Activated T-cell treated with anti-CD3 and anti-CD28 coated beads, Interleukin-2, amount 50 U/mL, for 24 hours (primary cell): ENCODE measurements around the gene RABGAP1L.
A peak's percentile ranks its signal among the peaks of the same experiment; 100 is the strongest.
"Not testable (repeated sequence)": the region's sequence is repeated elsewhere in the genome, so short reads cannot be mapped to it uniquely, and the experiment has no call there.

Experiments used
- DNase-seq: peaks from one replicate; pipeline ENCODE4 v3.0.0-alpha.2; 2020
- H3K27ac Mint-ChIP-seq: 2 replicates; pipeline ENCODE4 v1.8.0; 2020; ENCODE audit warnings: mild to moderate bottlenecking, mixed read lengths
- H3K27me3 Mint-ChIP-seq: 2 replicates; pipeline ENCODE4 v1.8.0; 2020; ENCODE audit warnings: mixed read lengths
- H3K36me3 Mint-ChIP-seq: 2 replicates; pipeline ENCODE4 v1.8.0; 2020; ENCODE audit warnings: low read depth, mixed read lengths
- H3K4me1 Mint-ChIP-seq: 2 replicates; pipeline ENCODE4 v1.8.0; 2020; ENCODE audit warnings: low read depth, mixed read lengths
- H3K4me3 Mint-ChIP-seq: 2 replicates; pipeline ENCODE4 v1.8.0; 2020; ENCODE audit warnings: mild to moderate bottlenecking, moderate library complexity, mixed read lengths
- H3K9me3 Mint-ChIP-seq: 2 replicates; pipeline ENCODE4 v1.8.0; 2020; ENCODE audit warnings: mixed read lengths

The RABGAP1L gene

DNA sequence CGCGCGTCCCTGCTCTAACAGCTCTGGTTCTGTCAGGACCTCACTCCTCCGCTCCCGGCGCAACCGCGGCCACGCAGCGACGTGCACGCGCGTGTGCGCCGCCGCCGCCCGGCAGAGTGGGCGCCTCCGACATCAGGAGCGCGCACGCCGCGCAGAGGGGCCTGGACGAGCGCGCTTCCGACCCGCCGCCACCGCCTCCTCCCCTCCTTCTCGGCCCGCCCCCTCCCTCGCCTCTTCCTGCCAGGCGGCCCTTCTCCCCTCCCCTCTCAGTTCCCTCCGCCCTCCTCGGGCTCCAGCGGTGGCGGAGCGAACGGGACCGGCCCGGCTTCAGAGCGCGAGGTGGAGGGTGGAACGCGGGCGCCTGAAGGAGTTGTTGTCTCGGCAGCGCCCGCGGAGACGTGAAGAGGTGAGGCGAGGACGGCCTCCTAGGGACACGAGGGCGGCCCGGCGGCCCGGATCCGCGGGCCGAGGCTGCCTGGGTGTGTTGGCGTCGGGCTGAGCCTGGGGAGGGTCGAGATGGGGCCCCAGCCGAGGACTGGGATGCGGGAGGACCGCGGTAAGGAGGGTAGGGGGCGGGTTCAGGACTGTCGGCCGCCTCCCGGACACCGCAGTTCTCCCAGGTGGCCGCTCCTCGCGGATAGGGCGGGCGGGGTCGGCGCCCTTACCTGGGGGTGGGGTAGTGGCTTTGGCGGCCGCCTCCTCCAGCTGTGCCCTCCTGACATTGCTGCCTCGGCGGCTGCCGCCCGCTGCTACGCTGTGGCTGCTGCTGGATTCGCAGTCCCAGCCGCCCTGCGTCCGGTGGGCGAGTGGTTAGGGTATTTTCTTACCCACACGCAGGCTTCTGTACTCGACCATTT lies at the start of gene RABGAP1L:
RABGAP1L (plus strand) TSS at position 269 of the 857 bp plus-strand sequence.
- H3K27ac Mint-ChIP-seq = peak within 1 kb of the TSS; percentile 88
- peaks cover 10% of the 10 kb centered on the region for H3K36me3 Mint-ChIP-seq
- no peaks in the 10 kb centered on the region for H3K27me3 Mint-ChIP-seq
- peak within 1 kb of the TSS; percentile 97 for H3K4me3 Mint-ChIP-seq
- H3K4me1 Mint-ChIP-seq = peaks cover 75% of the 10 kb centered on the region
- DNase-seq = peak; percentile 93
- no peaks in the 10 kb centered on the region for H3K9me3 Mint-ChIP-seq

- Mint-ChIP-seq H3K9me3 (no peaks in the 10 kb centered on the region), H3K36me3 (no peaks in the 10 kb centered on the region), H3K4me3 (no peak overlapping the region), H3K4me1 (peaks cover 4% of the 10 kb centered on the region), H3K27me3 (no peaks in the 10 kb centered on the region), H3K27ac (no peak overlapping the region)
- DNase-seq = no peak
These were observed 49.3 kb upstream of the RABGAP1L start for GRCh38 chr1:174110053-174110452.

DNA sequence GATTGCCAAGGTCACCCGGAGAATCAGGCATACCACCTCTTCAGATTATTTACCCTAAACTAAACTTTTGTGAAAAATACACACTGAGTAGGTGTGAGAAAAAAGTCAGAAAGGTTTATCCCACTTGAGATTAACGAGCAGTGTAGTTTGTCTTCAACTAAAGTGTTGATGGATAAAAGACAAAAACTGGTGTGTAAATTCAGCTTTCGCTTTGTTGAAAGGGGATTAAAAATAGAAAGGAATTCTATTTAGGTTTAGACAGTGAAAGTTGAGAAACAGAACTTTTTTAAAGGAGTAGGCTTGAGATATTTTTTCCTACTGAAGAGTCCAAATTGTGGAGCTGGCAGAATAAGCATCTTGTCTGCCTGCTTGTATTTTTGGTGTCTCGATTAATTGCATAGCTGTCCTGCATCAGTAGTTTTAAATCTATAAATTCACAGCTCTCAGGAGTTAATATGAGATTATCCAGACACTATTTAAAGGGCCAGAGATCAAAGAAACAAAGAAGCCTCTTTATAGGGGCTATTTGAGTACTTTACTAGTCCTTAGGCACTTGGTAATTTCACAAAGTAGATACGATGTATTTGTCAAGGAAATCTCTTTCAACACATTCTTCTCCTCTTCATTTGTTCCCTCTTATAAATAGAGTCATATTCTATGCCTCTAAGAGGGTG lies 46.7 kb upstream of the RABGAP1L start:
- Mint-ChIP-seq H3K4me3 (no peak overlapping the region), H3K9me3 (no peaks in the 10 kb centered on the region), H3K27me3 (no peaks in the 10 kb centered on the region), H3K4me1 (peaks cover 11% of the 10 kb centered on the region), H3K36me3 (no peaks in the 10 kb centered on the region), H3K27ac (no peak overlapping the region)
- no peak for DNase-seq

DNA sequence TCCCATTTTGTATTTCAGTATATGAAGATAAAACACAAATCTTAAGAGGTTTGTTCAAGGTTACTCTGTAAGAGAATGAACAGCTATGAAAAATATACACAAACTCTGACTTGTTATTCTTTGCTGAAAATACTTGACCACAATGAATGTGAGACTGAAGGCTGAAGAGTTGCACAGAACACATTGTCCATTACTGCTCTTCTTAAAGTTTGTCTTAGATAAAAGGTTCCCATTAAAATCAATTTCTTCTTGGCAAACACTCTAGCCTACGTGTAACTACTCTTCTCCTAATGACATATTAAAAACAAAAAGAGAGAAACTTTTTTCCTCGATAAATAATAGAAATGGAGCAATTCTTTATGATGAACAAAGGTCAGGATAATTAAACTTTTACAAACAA lies 45.2 kb upstream of the RABGAP1L start:
- Mint-ChIP-seq H3K36me3 (no peaks in the 10 kb centered on the region), H3K4me1 (peaks cover 11% of the 10 kb centered on the region), H3K9me3 (no peaks in the 10 kb centered on the region), H3K4me3 (no peak overlapping the region), H3K27me3 (no peaks in the 10 kb centered on the region), H3K27ac (no peak overlapping the region)
- DNase-seq = no peak

DNA sequence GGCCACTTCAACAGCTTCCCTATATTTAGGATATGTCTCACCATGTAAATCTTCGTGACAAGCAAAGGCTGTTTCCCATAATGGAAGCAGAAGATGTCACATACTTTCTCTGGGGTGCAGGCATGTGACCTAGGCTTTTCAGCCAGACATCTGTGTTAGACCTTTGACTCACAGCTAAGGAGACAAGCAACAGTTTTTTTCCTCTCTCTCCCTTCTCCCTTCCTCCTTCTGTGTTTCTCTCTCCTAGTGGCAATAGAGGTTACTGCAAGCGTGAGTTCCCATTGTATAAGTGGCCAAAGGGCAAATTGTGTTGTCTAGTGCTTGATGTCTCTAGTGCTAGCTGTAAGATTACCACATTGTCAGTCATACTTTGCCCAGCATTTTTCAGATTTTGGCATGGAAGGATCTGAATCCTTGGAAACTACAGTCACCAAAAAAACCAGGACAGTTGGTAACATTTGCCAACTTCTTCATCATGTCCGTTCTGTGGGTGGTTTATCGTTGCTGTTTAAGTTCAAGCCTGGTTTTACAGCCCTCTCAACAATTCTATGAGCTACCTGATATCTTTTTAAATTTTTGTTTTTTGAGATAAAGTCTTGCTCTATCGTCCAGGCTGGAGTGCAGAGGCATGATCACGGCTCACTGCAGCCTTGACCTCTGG lies 44.4 kb upstream of the RABGAP1L start:
- Mint-ChIP-seq H3K27ac (no peak overlapping the region), H3K9me3 (no peaks in the 10 kb centered on the region), H3K27me3 (no peaks in the 10 kb centered on the region), H3K4me3 (no peak overlapping the region), H3K36me3 (no peaks in the 10 kb centered on the region), H3K4me1 (peaks cover 11% of the 10 kb centered on the region)
- no peak for DNase-seq

DNA sequence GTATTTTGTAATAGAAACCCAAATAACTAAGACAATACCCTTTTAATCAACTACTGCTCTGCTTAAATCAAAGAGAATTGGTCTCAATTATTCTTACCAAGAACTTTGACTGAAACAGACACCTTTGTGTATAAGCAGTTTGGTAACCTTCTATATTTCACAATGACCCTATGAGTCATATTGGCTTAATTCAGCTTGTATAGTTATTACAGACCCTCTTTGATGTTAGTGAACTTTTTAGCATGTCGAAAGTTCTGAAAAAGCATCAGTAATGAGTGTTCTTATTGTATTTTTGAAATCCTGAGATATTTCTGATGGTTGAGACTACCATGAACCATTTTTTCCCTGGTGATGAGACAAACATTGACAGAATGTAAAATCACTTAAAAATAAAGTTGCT lies 43.3 kb upstream of the RABGAP1L start:
- Mint-ChIP-seq H3K27ac (no peak overlapping the region), H3K4me3 (no peak overlapping the region), H3K4me1 (peaks cover 11% of the 10 kb centered on the region), H3K36me3 (no peaks in the 10 kb centered on the region), H3K27me3 (no peaks in the 10 kb centered on the region), H3K9me3 (no peaks in the 10 kb centered on the region)
- no peak for DNase-seq

DNA sequence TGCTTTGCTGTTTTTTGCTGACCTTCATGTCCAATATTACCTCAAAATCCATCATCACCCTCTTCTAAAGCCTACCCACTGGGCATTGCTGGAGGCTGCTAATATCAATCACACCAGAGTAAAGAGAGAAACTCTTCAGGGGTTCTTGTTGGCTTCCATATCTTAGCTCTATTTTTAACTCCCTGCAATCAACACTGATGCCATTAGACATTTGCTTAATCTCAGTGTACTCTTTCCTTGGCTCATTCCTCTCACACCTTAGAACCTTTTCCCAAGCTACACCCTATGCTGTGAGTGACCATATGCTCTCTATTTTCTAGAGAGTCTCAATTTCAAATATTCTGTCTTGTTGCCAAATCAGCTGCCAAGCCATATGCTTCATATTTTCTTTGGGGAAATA lies 40.6 kb upstream of the RABGAP1L start:
- Mint-ChIP-seq H3K4me1 (peaks cover 11% of the 10 kb centered on the region), H3K9me3 (peaks cover 5% of the 10 kb centered on the region), H3K36me3 (no peaks in the 10 kb centered on the region), H3K27ac (no peak overlapping the region), H3K4me3 (no peak overlapping the region), H3K27me3 (no peaks in the 10 kb centered on the region)
- DNase-seq = no peak

DNA sequence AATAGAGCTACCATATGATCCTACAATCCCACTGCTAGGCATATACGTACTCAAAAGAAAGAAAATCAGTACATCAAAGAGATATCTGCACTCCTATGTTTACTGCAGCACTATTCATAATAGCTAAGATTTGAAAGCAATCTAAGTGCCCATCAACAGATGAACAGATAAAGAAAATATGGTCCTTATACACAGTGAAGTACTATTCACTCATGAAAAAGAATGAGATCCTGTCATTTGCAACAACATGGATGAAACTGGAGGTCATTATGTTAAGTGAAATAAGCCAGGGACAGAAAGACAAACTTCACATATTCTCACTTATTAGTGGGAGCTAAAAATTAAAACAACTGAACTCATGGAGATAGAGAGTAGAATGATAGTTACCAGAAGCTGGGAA lies 37.0 kb upstream of the RABGAP1L start:
- peaks cover 16% of the 10 kb centered on the region for H3K9me3 Mint-ChIP-seq
- H3K36me3 Mint-ChIP-seq, H3K27me3 Mint-ChIP-seq, H3K27ac Mint-ChIP-seq, H3K4me3 Mint-ChIP-seq, DNase-seq, H3K4me1 Mint-ChIP-seq: not testable (repeated sequence)

DNA sequence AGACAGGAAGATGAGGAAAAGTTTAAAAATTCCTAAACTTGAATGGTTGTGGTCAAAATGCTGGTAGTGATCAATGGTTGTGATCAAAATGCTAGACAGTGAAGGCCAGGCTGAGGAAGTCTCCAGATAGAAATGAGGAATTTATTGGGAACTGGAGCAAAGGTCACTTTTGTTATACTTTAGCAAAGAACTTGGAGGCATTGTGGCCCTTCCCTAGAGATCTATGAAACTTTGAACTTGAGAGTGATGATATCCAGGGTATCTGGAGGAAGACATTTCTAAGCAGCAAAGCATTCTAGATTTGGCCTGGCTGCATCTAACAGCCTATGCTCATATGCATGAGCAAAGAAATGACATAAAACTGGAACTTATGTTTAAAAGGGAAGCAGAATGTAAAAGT lies 35.5 kb upstream of the RABGAP1L start:
- no peak for DNase-seq
- no peaks in the 10 kb centered on the region for H3K36me3 Mint-ChIP-seq
- no peak overlapping the region for H3K27ac Mint-ChIP-seq
- H3K4me1 Mint-ChIP-seq = no peaks in the 10 kb centered on the region
- peaks cover 16% of the 10 kb centered on the region for H3K9me3 Mint-ChIP-seq
- H3K4me3 Mint-ChIP-seq = no peak overlapping the region
- H3K27me3 Mint-ChIP-seq = no peaks in the 10 kb centered on the region

GRCh38 chr1:174127176-174127575 lies 32.1 kb upstream of the RABGAP1L start:
- DNase-seq, H3K4me3 Mint-ChIP-seq, H3K27me3 Mint-ChIP-seq, H3K36me3 Mint-ChIP-seq, H3K4me1 Mint-ChIP-seq, H3K27ac Mint-ChIP-seq: not testable (repeated sequence)
- H3K9me3 Mint-ChIP-seq = peaks cover 26% of the 10 kb centered on the region

DNA sequence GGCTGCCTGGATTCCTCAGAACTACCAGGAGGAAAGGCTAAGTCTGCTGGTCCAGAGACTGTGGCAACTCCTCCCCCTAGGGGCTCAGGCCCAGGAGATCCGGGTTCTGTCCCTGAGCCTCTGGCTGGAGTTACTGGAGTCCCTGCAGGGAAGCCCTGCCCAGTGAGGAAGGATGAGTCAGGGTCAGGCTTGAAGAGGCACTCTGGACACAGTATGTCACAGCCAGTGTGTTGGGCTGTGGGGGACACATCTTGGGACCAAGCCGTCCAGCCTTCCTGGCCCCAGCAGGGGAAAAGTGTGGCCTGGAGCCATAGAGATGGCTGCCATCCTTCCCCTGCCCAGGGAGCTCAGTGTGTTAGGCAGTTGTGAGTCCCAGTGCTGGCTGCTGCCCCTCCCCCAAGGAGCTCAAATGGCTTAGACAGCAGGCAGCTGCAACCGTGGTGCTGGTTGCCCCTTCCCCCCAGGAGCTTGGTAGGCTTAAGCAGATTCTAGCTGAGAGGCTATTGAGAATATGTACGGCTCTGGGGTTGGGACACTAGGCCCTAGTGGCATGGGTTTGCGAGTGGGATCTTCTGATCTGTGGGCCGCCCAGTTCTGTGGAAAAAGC lies 28.2 kb upstream of the RABGAP1L start:
- no peaks in the 10 kb centered on the region for H3K27me3 Mint-ChIP-seq

DNA sequence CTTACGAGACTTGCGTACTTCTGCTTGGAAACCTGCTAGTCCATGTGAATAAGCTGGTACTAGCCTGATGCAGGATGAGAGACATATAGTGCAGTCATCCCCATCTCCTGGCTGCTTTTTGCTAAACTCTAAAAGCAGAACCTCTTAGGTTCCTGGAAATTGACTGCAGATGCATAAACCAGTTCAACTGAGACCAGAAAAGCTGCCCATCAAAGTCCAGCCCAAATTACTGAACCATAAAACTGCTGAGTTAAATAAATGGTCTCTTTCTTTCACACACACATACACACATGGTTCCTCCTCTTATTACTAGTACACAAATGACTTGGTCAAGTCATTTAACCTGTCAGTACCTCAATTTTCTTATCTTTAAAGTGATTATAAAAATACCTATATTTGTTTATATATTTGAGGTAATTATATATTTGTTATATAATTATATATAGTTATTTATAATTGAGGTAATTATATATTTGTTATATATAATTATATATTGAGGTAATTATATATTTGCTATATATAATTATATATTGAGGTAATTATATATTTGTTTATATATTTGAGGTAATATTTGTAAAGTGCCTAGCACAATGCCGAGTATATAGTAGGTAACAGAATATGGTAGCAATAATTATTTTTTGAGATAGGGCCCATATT lies 25.2 kb upstream of the RABGAP1L start:
- Mint-ChIP-seq H3K4me1 (peaks cover 2% of the 10 kb centered on the region), H3K9me3 (peaks cover 10% of the 10 kb centered on the region), H3K36me3 (no peaks in the 10 kb centered on the region), H3K4me3 (no peak overlapping the region), H3K27me3 (no peaks in the 10 kb centered on the region), H3K27ac (no peak overlapping the region)
- no peak for DNase-seq

More for the DNA sequence above, 28.2 kb upstream of the RABGAP1L start:
- peaks cover 13% of the 10 kb centered on the region for H3K9me3 Mint-ChIP-seq
- no peak for DNase-seq
- H3K27ac Mint-ChIP-seq = no peak overlapping the region
- H3K36me3 Mint-ChIP-seq = no peaks in the 10 kb centered on the region
- no peak overlapping the region for H3K4me3 Mint-ChIP-seq
- H3K4me1 Mint-ChIP-seq = no peaks in the 10 kb centered on the region

- H3K27me3 Mint-ChIP-seq = no peaks in the 10 kb centered on the region
- H3K4me1 Mint-ChIP-seq = peaks cover 2% of the 10 kb centered on the region
- H3K4me3 Mint-ChIP-seq = no peak overlapping the region
- DNase-seq = no peak
- H3K9me3 Mint-ChIP-seq = peaks cover 5% of the 10 kb centered on the region
- H3K36me3 Mint-ChIP-seq = no peaks in the 10 kb centered on the region
- H3K27ac Mint-ChIP-seq = no peak overlapping the region
These were observed 24.1 kb upstream of the RABGAP1L start for GRCh38 chr1:174135211-174135610.

DNA sequence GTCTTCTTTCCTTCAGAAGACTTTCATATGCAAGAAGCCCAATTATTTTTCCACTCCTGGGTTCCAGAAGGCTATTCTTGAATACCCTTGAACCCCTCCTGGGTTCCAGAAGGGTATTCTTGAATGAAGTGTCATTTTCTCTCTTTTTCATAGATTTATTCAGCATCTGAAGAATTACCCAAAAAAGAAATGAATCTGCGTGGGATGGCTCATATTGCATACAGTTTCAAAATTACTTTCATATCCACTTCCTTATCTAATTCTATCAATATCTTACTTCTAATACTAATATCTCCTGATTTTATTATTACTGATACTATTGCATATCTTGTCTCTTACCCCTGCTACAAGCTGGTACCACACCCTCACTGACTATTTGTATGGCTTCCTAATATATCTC lies 22.6 kb upstream of the RABGAP1L start:
- Mint-ChIP-seq H3K27me3 (peaks cover 3% of the 10 kb centered on the region), H3K4me3 (no peak overlapping the region), H3K9me3 (no peaks in the 10 kb centered on the region), H3K36me3 (no peaks in the 10 kb centered on the region), H3K27ac (no peak overlapping the region), H3K4me1 (peaks cover 2% of the 10 kb centered on the region)
- DNase-seq = no peak
